Measurements from ENCODE around the gene ANKRD52. TPM values are rescaled to one million over a fixed set of nuclear protein-coding genes. Genes with fewer than 3 reads are reported as not detected.
"Not testable (repeated sequence)": the region's sequence is repeated elsewhere in the genome, so short reads cannot be mapped to it uniquely, and the experiment has no call there.

Gene ANKRD52
- total RNA-seq, 2 experiments from 2014 or later, result 39.0 to 45.9 TPM

DNA sequence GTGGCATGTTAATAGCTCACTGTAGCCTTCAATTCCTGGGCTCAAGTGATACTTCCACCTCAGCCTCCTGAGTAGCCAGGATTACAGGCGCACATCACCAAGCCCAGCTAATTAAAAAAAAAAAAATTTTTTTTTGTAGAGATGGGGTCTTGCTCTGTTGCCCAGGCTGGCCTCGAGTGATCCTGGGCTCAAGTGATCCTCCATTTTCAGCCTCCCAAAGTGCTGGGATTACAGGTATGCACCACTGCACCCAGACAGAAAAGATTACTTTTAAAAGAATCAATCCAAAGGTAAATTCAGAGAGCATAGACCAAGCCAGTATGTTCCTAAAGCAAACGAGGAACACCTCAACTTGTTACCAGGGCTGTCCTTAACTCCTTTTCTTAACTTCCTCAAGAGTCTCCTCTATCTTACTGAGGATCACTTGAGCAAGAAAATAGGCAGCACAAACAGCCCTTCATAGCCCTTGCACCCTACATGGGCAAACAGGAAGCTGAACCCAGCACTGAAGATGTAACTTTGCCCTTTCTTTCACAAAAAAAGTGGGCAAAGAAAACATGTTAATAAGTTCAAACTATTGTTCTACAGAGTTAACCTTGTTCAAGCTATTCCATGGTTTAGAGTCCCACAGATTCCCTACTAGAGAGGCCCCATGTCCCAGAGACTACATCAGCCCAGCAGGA, 30.7 kb upstream of the ANKRD52 start:
- H3K9me3 Mint-ChIP-seq, result no peaks in the 10 kb centered on the region
- POLR2A ChIA-PET, result no interaction called here
- H3K36me3 Mint-ChIP-seq (ENCODE audit: low read depth), result peaks cover 35% of the 10 kb centered on the region
- peak overlapping the region; percentile 68 for H3K27ac Mint-ChIP-seq
- peaks cover 40% of the 10 kb centered on the region for H3K4me1 Mint-ChIP-seq
- H3K27me3 Mint-ChIP-seq, result no peaks in the 10 kb centered on the region
- DNase-seq, result no peak
- CTCF ChIA-PET, result interaction anchor here (1.0 to 1.8 kb wide), 4 partner anchors 9 to 31 kb away, joined by 3 to 5 read pairs (median 4); no protein-coding TSS in a partner anchor
- no peak overlapping the region for H3K4me3 Mint-ChIP-seq

DNA sequence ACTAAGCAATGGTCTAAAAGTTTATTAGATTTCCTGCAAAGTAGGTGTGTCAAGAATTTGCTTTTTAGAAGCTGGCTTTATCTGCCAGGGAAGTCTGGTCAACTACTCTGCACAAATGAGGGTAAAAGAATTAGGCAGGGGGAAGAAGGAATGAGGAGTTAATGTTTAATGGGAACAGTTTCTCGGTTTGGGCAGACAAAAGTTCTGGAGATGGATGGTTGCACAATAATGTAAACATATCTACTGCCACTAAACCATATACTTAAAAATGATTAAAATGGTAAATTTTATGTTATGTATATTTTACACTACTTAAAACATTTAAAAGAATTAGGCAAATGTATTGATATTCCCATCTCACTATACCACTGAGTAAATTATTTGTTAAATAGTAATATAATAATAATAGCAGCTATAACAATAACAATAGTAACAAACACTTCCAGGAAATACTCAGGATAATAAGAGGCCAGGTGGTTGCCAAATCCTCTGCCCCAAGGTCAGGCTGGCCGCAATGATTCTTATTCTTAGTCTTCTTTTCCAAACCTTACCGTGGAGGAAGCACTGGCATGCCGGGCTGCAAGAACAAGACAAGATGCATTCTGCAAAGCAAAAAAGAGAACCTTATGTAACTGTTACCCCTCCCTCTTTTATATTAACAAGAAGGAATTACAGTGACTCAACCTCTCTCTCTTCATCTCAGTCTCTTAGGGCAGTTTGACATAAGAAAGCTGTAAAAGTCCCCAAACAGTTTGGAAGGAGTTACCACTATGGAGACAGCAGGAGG, 28.1 kb upstream of the ANKRD52 start:
- Mint-ChIP-seq H3K9me3 (no peaks in the 10 kb centered on the region), H3K27ac (peak overlapping the region; percentile 25), H3K36me3 (ENCODE audit: low read depth) (peaks cover 43% of the 10 kb centered on the region), H3K27me3 (no peaks in the 10 kb centered on the region), H3K4me1 (peaks cover 26% of the 10 kb centered on the region), H3K4me3 (no peak overlapping the region)
- no peak for DNase-seq
- ChIA-PET CTCF (interaction anchor here (0.5 to 1.3 kb wide), 5 partner anchors 10 to 1391 kb away, joined by 3 to 6 read pairs (median 3); partner anchors contain the start of gene COQ10A), POLR2A (no interaction called here)

DNA sequence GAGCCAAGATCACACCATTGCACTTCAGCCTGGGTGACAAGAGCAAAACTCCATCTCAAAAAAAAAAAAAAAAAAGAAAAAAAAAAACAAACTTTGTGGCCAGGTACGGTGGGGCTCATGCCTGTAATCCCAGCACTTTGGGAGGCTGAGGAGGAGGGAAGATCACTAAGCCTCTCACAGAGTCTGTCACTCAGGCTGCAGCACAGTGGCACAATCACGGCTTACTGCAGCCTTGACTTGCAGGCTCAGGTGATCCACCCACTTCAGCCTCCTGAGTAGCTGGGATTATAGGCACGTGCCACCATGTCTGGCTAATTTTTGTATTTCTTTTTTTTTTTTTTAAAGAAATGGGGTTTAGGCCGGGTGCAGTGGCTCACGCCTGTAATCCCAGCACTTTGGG, 26.1 kb upstream of the ANKRD52 start:
- H3K27me3 Mint-ChIP-seq, POLR2A ChIA-PET, H3K27ac Mint-ChIP-seq, DNase-seq, H3K4me3 Mint-ChIP-seq, H3K9me3 Mint-ChIP-seq: not testable (repeated sequence)
- CTCF ChIA-PET, result interaction anchor here (0.6 to 1.4 kb wide), 5 partner anchors 14 to 337 kb away, joined by 3 to 6 read pairs (median 4); no protein-coding TSS in a partner anchor
- Mint-ChIP-seq H3K4me1 (peaks cover 10% of the 10 kb centered on the region), H3K36me3 (ENCODE audit: low read depth) (peaks cover 38% of the 10 kb centered on the region)

DNA sequence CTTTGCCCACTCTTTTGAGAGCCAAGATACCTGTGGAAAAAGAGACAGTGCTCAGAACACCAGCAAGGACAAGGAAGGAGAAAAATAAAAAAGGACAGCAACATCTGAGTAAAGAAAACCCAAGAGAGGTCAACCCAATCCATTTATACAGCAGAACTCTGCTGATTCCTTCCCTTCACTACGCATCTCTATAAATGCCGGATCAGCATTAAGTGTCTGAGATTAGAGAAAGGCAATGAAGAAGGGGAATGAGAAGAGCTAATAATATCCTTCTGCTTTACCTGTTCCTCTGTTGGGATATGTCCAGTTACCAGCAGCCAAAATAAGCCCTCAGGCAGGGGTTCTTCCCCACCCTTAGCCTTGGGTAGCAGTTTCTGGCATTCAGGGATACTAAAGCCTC, 24.4 kb upstream of the ANKRD52 start:
- Mint-ChIP-seq H3K9me3 (no peaks in the 10 kb centered on the region), H3K4me3 (no peak overlapping the region), H3K4me1 (peaks cover 3% of the 10 kb centered on the region), H3K27ac (no peak overlapping the region), H3K36me3 (ENCODE audit: low read depth) (peaks cover 43% of the 10 kb centered on the region), H3K27me3 (no peaks in the 10 kb centered on the region)
- DNase-seq, result no peak
- POLR2A ChIA-PET, result no interaction called here
- CTCF ChIA-PET, result interaction anchor here (1.0 kb wide), 1 partner anchor 14 kb away, joined by 4 read pairs; no protein-coding TSS in a partner anchor

DNA sequence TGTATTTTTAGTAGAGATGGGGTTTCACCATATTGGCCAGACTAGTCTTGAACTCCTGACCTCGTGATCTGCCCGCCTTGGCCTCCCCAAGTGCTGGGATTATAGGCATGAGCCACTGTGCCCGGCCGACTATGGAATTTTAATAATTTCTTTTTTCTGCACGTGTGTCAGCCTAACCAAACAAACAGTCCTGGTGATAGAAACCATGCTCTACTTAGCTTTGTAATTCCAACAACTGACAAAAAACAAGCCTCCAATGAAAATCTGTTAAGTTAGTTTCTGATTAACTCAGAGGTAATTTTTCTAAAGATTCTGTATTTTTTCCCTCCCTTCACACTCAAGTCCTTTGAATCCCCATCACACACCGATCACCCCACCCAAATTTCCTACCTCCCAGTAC, 23.8 kb upstream of the ANKRD52 start:
- peaks cover 3% of the 10 kb centered on the region for H3K4me1 Mint-ChIP-seq
- no peak overlapping the region for H3K27ac Mint-ChIP-seq
- no peak overlapping the region for H3K4me3 Mint-ChIP-seq
- ChIA-PET CTCF (no interaction called here), POLR2A (no interaction called here)
- no peaks in the 10 kb centered on the region for H3K27me3 Mint-ChIP-seq
- DNase-seq, result no peak
- H3K9me3 Mint-ChIP-seq, result no peaks in the 10 kb centered on the region
- H3K36me3 Mint-ChIP-seq (ENCODE audit: low read depth), result peaks cover 43% of the 10 kb centered on the region

DNA sequence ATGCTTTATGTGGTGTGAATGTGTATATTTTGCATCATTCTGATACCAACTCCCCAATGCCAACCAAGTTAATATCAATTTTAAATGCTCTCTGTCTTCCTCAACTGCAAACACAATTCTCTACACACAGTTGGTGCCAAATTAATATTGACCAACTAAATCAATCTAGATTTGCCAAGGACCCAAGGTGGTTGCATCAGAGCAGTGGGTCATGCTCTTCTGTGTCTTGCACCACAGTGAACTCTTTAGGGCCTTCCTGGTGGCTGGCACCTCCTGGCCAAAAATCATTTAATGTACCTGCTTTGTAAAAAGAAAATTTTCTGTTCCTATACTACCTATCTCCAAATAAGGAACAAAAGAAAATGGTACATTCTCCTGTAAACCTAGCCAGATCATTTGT, 22.7 kb upstream of the ANKRD52 start:
- Mint-ChIP-seq H3K36me3 (ENCODE audit: low read depth) (peaks cover 42% of the 10 kb centered on the region), H3K4me3 (no peak overlapping the region), H3K27ac (no peak overlapping the region), H3K27me3 (no peaks in the 10 kb centered on the region), H3K4me1 (no peaks in the 10 kb centered on the region), H3K9me3 (no peaks in the 10 kb centered on the region)
- ChIA-PET CTCF (interaction anchor here (1.0 kb wide), 1 partner anchor 292 kb away, joined by 3 read pairs; no protein-coding TSS in a partner anchor), POLR2A (no interaction called here)
- no peak for DNase-seq

DNA sequence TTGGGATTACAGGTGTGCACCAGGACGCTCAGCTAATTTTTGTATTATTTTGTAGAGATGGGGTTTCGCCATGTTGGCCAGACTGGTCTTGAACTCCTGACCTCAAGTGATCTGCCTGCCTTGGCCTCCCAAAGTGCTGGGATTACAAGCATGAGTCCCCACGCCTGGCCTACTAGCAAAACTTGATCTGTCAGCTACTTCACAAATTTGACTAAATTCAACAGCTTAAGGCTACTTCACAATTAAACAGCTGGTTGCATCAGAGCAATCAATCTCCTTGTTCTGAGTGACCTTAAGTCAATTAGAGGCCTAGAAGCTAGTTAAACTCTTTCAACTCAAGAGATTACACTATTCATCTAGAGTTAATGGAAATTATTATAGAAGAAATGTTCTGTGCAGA, 20.7 kb upstream of the ANKRD52 start:
- POLR2A ChIA-PET, result no interaction called here

DNA sequence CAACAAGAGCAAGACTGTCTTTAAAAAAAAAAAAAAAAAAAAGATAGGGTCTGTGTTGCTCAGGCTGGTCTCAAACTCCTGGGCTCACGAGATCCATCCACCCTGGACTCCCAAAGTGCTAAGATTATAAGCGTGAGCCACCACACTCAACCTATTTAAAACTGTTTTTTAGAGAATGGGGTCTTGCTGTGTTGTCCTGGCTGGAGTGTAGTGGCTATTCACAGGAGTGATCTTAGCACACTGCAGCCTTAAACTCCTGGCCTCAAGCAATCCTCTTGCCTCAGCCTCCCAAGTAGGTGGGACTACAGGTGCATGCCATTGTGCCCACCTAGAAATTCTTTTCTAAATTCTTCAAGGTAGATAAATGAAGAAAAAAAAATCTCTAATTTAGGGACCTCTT, 16.1 kb upstream of the ANKRD52 start:
- POLR2A ChIA-PET, result no interaction called here
- no peaks in the 10 kb centered on the region for H3K4me1 Mint-ChIP-seq
- DNase-seq, result no peak
- peaks cover 54% of the 10 kb centered on the region for H3K36me3 Mint-ChIP-seq (ENCODE audit: low read depth)
- H3K27me3 Mint-ChIP-seq, result no peaks in the 10 kb centered on the region
- no peaks in the 10 kb centered on the region for H3K9me3 Mint-ChIP-seq
- H3K4me3 Mint-ChIP-seq, result no peak overlapping the region
- CTCF ChIA-PET, result interaction anchor here (0.6 to 0.7 kb wide), 2 partner anchors 85 to 151 kb away, joined by 3 read pairs; no protein-coding TSS in a partner anchor
- H3K27ac Mint-ChIP-seq, result no peak overlapping the region

More for the DNA sequence above, 20.7 kb upstream of the ANKRD52 start:
- Mint-ChIP-seq H3K9me3 (no peaks in the 10 kb centered on the region), H3K27ac (no peak overlapping the region), H3K27me3 (no peaks in the 10 kb centered on the region), H3K36me3 (ENCODE audit: low read depth) (peaks cover 46% of the 10 kb centered on the region), H3K4me3 (no peak overlapping the region), H3K4me1 (no peaks in the 10 kb centered on the region)
- CTCF ChIA-PET, result interaction anchor here (1.0 to 1.1 kb wide), 2 partner anchors 17 to 82 kb away, joined by 3 read pairs; no protein-coding TSS in a partner anchor
- DNase-seq, result no peak

DNA sequence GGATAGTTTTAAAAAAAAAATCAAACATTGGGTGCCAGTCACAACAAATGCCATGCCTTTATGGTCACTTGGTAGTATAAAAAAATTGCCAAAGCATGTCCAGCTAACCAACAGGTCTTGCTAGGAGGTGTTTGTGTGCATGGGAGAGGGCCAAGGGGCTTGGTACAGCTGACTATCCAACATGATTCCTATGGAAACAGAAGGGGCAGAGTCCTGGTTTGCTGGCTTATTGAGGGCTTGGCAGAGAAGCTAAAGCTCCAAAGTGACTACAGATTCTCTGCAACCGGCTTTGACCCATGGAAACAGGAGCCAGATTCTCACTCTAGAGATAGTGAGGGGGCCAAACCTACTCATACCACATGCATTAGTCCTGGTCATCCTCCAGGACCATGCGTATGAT, 14.3 kb upstream of the ANKRD52 start:
- DNase-seq, CTCF ChIA-PET: not testable (repeated sequence)
- POLR2A ChIA-PET, result interaction anchor here (0.6 kb wide), 1 partner anchor 342 kb away, joined by 5 read pairs; no protein-coding TSS in a partner anchor

DNA sequence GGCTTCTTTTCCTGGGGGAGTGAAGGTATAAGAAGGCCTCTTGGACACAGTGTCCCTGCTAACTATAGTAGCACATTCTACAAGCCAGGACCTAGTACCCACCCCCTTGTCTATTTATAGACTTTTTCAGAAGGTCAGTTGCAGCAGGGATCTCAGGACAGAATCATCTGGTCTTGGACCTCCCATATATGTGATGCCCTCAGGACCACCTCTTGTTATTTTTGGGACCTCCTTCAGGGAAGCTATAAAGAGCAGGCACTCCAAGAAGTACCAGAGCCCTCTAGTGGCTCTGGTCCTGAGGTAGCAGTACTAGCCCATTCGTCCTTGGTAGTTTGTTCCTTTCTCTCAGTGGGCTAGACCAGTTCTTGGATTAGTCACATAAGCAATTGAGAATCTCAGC, 12.8 kb upstream of the ANKRD52 start:
- Mint-ChIP-seq H3K27ac (no peak overlapping the region), H3K4me1 (peaks cover 16% of the 10 kb centered on the region), H3K27me3 (no peaks in the 10 kb centered on the region), H3K9me3 (no peaks in the 10 kb centered on the region), H3K4me3 (no peak overlapping the region), H3K36me3 (ENCODE audit: low read depth) (peaks cover 41% of the 10 kb centered on the region)
- ChIA-PET POLR2A (no interaction called here), CTCF (interaction anchor here (1.4 to 1.6 kb wide), 2 partner anchors 13 kb away, joined by 3 to 8 read pairs; partner anchors contain the start of gene ANKRD52)
- no peak for DNase-seq

More for the DNA sequence above, 14.3 kb upstream of the ANKRD52 start:
- H3K27ac Mint-ChIP-seq, H3K9me3 Mint-ChIP-seq, H3K4me1 Mint-ChIP-seq, H3K4me3 Mint-ChIP-seq, H3K27me3 Mint-ChIP-seq: not testable (repeated sequence)
- H3K36me3 Mint-ChIP-seq (ENCODE audit: low read depth), result peaks cover 46% of the 10 kb centered on the region

DNA sequence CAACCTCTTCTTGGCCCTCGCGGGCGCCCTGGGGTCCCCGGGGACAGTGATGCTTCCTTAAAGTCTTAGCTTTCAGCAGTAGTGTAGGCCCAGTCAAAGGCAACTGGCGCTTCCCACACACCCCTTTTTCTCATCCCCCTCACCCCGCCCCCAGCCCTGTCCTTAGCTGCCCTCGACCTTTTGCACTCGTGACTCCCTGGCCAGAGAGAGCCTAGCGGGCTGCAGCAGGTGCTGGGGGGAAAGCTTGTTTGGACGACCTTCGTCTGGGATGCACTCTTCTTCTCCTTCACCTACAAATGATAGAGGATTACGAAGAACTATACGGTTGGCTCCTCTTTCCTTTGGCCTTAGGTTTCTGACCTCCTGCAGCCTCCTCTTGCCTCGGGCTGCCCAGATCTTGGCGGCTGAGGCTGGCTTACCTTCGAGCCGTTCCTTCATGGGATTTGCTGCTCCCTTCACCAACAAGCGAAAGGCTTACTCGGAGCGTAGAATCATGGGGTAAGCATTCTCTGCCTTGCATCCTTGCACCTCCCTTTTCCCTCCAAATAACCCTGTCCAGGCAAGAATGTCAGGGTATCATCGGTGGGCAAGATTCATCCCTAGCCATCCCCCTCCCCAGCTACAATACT, 9.4 kb upstream of the ANKRD52 start:
- H3K36me3 Mint-ChIP-seq (ENCODE audit: low read depth), result peaks cover 20% of the 10 kb centered on the region

DNA sequence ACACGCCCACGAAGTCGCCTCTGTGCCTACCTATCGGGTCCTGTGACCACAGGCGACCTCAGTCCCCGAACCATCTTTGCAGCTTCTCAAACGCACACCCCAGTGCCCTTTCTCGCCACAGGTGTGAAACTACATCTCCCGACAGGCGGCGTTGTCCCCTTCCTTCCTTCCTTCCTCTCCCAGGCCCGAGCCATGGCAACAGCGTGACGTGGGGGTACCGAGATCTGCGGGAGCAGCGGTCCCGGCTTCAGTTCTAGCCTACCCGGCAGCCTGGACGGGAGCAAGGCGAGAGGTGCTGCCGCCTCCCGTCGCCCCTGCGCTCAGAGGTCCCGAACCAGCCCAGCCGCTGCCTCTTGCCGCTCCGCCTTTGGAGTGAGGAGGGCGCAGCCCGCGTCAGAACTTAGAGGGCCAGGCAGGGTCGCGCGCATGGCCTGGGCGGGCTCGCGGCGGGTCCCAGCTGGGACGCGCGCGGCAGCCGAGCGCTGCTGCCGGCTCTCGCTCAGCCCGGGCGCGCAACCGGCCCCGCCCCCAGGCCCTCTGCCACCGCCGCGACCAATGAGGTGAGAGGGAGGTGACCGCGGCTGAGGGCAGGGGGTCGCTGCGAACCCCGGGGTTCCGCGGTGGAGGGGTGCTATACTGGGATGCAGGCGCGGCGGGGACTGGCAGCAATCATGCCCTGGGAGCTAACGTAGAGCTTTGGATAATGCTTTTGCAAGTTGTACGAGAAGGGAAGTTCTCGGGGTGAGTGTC, 8.7 kb upstream of the ANKRD52 start, which contains the start of gene COQ10A:
Gene COQ10A (plus strand): TSS at position 250 of the 750 bp plus-strand sequence. CDS start 177 bp downstream, at position 427.
- Mint-ChIP-seq H3K4me1 (peaks cover 19% of the 10 kb centered on the region), H3K36me3 (ENCODE audit: low read depth) (peaks cover 13% of the 10 kb centered on the region), H3K27me3 (no peaks in the 10 kb centered on the region), H3K27ac (peak within 1 kb of the TSS; percentile 84), H3K9me3 (no peaks in the 10 kb centered on the region), H3K4me3 (peak within 1 kb of the TSS; percentile 91)
- peak; percentile 91 for DNase-seq
- ChIA-PET POLR2A (no interaction called here), CTCF (interaction anchor here (0.8 to 4.1 kb wide), 22 partner anchors 10 to 370 kb away, joined by 3 to 44 read pairs (median 3); partner anchors contain the start of genes ANKRD52, RNF41, SMARCC2 and STAT2)

More for the DNA sequence above, 9.4 kb upstream of the ANKRD52 start:
- Mint-ChIP-seq H3K9me3 (no peaks in the 10 kb centered on the region), H3K27me3 (no peaks in the 10 kb centered on the region), H3K4me3 (peak overlapping the region; percentile 91), H3K4me1 (peaks cover 19% of the 10 kb centered on the region), H3K27ac (peak overlapping the region; percentile 78)
- ChIA-PET CTCF (interaction anchor here (0.8 to 4.1 kb wide), 19 partner anchors 11 to 369 kb away, joined by 3 to 44 read pairs (median 3); partner anchors contain the start of genes ANKRD52, RNF41, SMARCC2 and STAT2), POLR2A (no interaction called here)
- DNase-seq, result no peak
